Endothelial cell of umbilical vein (primary cell): ENCODE measurements around the gene SP8. TPM values are rescaled to one million over a fixed set of nuclear protein-coding genes. Genes with fewer than 3 reads are reported as not detected.

ENCODE experiments used
- BruUV-seq: library from RNA; stranded (reverse); fragments of 400-500 nt; replicated peaks from 2 replicates; lab custom pipeline; 2021; lab: Mats Ljungman, UMichigan
- CTCF ChIA-PET: fragments of 300-600, 350-600 bp; sonication (Branson Sonifier 250); formaldehyde crosslinking; loops from one replicate; lab custom pipeline; 2021; ENCODE audit warnings: antibody characterized with exemption, inconsistent platforms; lab: Charles Lee
- POLR2A ChIA-PET: fragments of 300-600, 350-600 bp; sonication (Branson Sonifier 250); formaldehyde crosslinking; loops from one replicate; lab custom pipeline; 2021; ENCODE audit warnings: antibody characterized with exemption, inconsistent platforms; lab: Charles Lee
- DNase-seq: peaks from one replicate; pipeline ENCODE4 v3.0.0-alpha.2; 2011; ENCODE audit warnings: low read depth, low spot score
- FAIRE-seq: peaks from 2 replicates; lab custom pipeline; 2011; peaks lifted over from hg19 to GRCh38; lab: Jason Lieb, UNC
- H2AFZ ChIP-seq: 2 replicates; pipeline ENCODE4 v1.6.0; 2012; ENCODE audit warnings: low read depth, low read length, control low read depth, inconsistent platforms
- H3K27ac ChIP-seq: 2 replicates; pipeline ENCODE4 v1.5.1; 2011; ENCODE audit warnings: low read depth, mild to moderate bottlenecking, control low read depth, low read length, moderate library complexity; ENCODE audit not compliant: insufficient read depth
- H3K27me3 ChIP-seq, 2 experiments: 2 replicates each; pipeline versions ENCODE4 v1.6.0 to v1.6.1; 2011; ENCODE audit warnings: low read length in 2 of 2, mixed read lengths in 1 of 2; ENCODE audit not compliant: control insufficient read depth in 2 of 2, insufficient read depth in 2 of 2
- H3K36me3 ChIP-seq, 2 experiments: 2 replicates in 1 of 2; 3 replicates in 1 of 2; pipeline ENCODE4 v1.5.1; 2011; ENCODE audit warnings: low read length in 2 of 2, mild to moderate bottlenecking in 1 of 2, moderate library complexity in 1 of 2; ENCODE audit not compliant: control insufficient read depth in 2 of 2, insufficient read depth in 2 of 2; ENCODE audit errors: extremely low read depth in 1 of 2
- H3K4me1 ChIP-seq: 3 replicates; pipeline ENCODE4 v1.5.1; 2011; ENCODE audit warnings: mild to moderate bottlenecking, low read length; ENCODE audit not compliant: control insufficient read depth, insufficient read depth; ENCODE audit errors: extremely low read depth
- H3K4me2 ChIP-seq: 2 replicates; pipeline ENCODE4 v1.6.1; 2011; ENCODE audit warnings: low read length, control low read depth, mixed read lengths; ENCODE audit not compliant: insufficient read depth
- H3K4me3 ChIP-seq, 3 experiments: fragments of 200-600 bp in 1 of 3; sonication (generic), shearing (Covaris generic) in 1 of 3; replicated peaks in 1 of 3; 2 replicates each; pipeline ENCODE4 v1.5.1; 2011 to 2016; ENCODE audit warnings: control low read depth in 3 of 3, low read length in 3 of 3, mild to moderate bottlenecking in 2 of 3, inconsistent platforms in 1 of 3, low read depth in 1 of 3, moderate library complexity in 1 of 3; ENCODE audit not compliant: insufficient read depth in 1 of 3
- H3K79me2 ChIP-seq: 2 replicates; pipeline ENCODE4 v1.6.0; 2012; ENCODE audit warnings: low read length, inconsistent platforms; ENCODE audit not compliant: control insufficient read depth, insufficient read depth
- H3K9ac ChIP-seq: replicated peaks from 2 replicates; pipeline ENCODE3; 2011; ENCODE audit warnings: low read length, control low read depth; ENCODE audit not compliant: insufficient read depth; ENCODE audit errors: extremely low read depth
- H3K9me1 ChIP-seq: replicated peaks from 3 replicates; pipeline ENCODE4 v1.6.0; 2011; ENCODE audit warnings: mild to moderate bottlenecking, low read length; ENCODE audit not compliant: control insufficient read depth, insufficient read depth; ENCODE audit errors: extremely low read depth
- H3K9me3 ChIP-seq: replicated peaks from 2 replicates; pipeline ENCODE4 v1.5.1; 2012; ENCODE audit warnings: low read length, inconsistent platforms; ENCODE audit not compliant: control insufficient read depth, insufficient read depth
- H4K20me1 ChIP-seq: replicated peaks from 2 replicates; pipeline ENCODE3; 2011; ENCODE audit warnings: mild to moderate bottlenecking, low read length; ENCODE audit not compliant: control insufficient read depth, insufficient read depth; ENCODE audit errors: extremely low read depth
- EZH2 ChIP-seq: IDR thresholded peaks from 2 replicates; pipeline ENCODE4 v1.6.1; 2012; ENCODE audit warnings: borderline replicate concordance, low read depth, mild to moderate bottlenecking, moderate library complexity, low read length, inconsistent platforms; ENCODE audit not compliant: severe bottlenecking
- FOS ChIP-seq: IDR thresholded peaks from 2 replicates; pipeline ENCODE4 v1.6.1; 2011; ENCODE audit warnings: mild to moderate bottlenecking, low read length, moderate library complexity, borderline replicate concordance; ENCODE audit not compliant: insufficient read depth
- GATA2 ChIP-seq: IDR thresholded peaks from 2 replicates; pipeline ENCODE4 v1.7.0; 2011; ENCODE audit warnings: low read depth, mild to moderate bottlenecking, moderate library complexity, mixed read lengths, low read length; ENCODE audit not compliant: insufficient read length, insufficient read depth
- JUN ChIP-seq: IDR thresholded peaks from 2 replicates; pipeline ENCODE4 v1.6.1; 2011; ENCODE audit warnings: borderline replicate concordance, low read depth; ENCODE audit not compliant: insufficient read length, insufficient read depth
- MYC ChIP-seq: IDR thresholded peaks from one replicate; pipeline ENCODE4 v1.6.1; 2011; ENCODE audit warnings: mild to moderate bottlenecking, low read depth, low read length
- POLR2A ChIP-seq: IDR thresholded peaks from 2 replicates; pipeline ENCODE4 v1.6.1; 2012; ENCODE audit warnings: low read depth, mild to moderate bottlenecking, control low read depth, low read length
- POLR2AphosphoS5 ChIP-seq: IDR thresholded peaks from 2 replicates; pipeline ENCODE4 v1.6.1; 2012; ENCODE audit warnings: low read depth, mild to moderate bottlenecking, control low read depth, low read length, moderate library complexity; ENCODE audit not compliant: insufficient read depth
- dilution Hi-C: fragments of 300-500 bp; cut with MboI; formaldehyde crosslinking; loops from one replicate; pipeline ENCODE4 v1.15.0; 2019; ENCODE audit warnings: low sequenced_read_pairs; ENCODE audit not compliant: extremely low pct_ligation_motif_present
- intact Hi-C: fragments of 100-400 bp; cut with micrococcal nuclease; formaldehyde crosslinking; loops from one replicate; pipeline ENCODE4 v1.10.0; 2022
- polyA plus RNA-seq, 4 experiments: library from polyadenylated mRNA; depleted of rRNA in 3 of 4; stranded (reverse) in 3 of 4; unstranded in 1 of 4; fragments of >200 nt; gene quantifications; 2 replicates each; pipeline versions ENCODE4 v1.2.1 to v1.2.3, GENCODE V29; 2011 to 2012; ENCODE audit warnings: missing spikeins in 1 of 4
- total RNA-seq: library from RNA; stranded (reverse); gene quantifications from 2 replicates; pipeline ENCODE4 v1.2.3, GENCODE V29; 2021
- TF ChIP-seq, protein P1 (sequence below): IDR thresholded peaks from 2 replicates; pipeline ENCODE4 v1.6.1; 2011; ENCODE audit not compliant: insufficient read depth, insufficient read length
- TF ChIP-seq, protein P2 (sequence below), 2 donors: IDR thresholded peaks; 1 replicate in 1 of 2; 2 replicates in 1 of 2; pipeline ENCODE4 v1.5.1; 2011; ENCODE audit warnings: low read length in 2 of 2, mild to moderate bottlenecking in 2 of 2, moderate library complexity in 2 of 2, control low read depth in 1 of 2, inconsistent platforms in 1 of 2, low read depth in 1 of 2; ENCODE audit not compliant: insufficient read depth in 1 of 2; ENCODE audit errors: extremely low read depth in 1 of 2

Gene SP8
- total and polyA plus RNA-seq, 2 donors (not counting 3 experiments of a cell fraction or from before 2014, with no cell fraction given), result 0.38 to 0.92 TPM

DNA sequence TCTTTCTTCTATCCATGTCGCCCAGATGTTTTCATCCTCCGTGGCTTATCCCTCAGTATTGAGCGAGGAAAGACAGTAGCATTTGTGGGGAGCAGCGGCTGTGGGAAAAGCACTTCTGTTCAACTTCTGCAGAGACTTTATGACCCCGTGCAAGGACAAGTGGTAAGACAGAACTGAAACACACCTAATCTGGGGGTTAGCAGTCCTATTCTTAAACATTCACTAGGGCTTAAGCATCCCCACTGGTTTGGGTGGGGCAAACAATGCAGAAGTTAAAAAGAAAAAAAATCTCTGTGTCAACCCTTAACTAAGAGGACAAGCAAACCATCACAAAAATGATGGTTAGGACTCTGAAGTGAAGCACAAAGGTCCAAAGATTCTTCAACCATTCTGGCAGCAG, 43.8 kb downstream of the SP8 start:
- dilution Hi-C loops (no loop called here), intact Hi-C loops (no loop called here)
- Histone ChIP-seq H3K27me3 (no peaks in the 10 kb centered on the region), H3K4me3 (no peak overlapping the region), H3K4me2 (no peak overlapping the region), H3K27ac (no peak overlapping the region), H2AFZ (no peak overlapping the region), H3K9ac (no peak overlapping the region), H3K36me3 (no peaks in the 10 kb centered on the region), H3K9me3 (no peaks in the 10 kb centered on the region), H3K4me1 (no peaks in the 10 kb centered on the region), H3K79me2 (no peaks in the 10 kb centered on the region), H4K20me1 (no peaks in the 10 kb centered on the region), H3K9me1 (no peaks in the 10 kb centered on the region)
- BruUV-seq, result no TSS peak
- ChIA-PET POLR2A (no interaction called here), CTCF (no interaction called here)
- TF ChIP-seq EZH2, result no peak
- TF ChIP-seq JUN, result no peak
- TF ChIP-seq GATA2, result no peak
- TF ChIP-seq POLR2AphosphoS5, result no peak
- TF ChIP-seq, protein P1, sequence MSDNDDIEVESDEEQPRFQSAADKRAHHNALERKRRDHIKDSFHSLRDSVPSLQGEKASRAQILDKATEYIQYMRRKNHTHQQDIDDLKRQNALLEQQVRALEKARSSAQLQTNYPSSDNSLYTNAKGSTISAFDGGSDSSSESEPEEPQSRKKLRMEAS, result no peak
- no peak for TF ChIP-seq FOS
- TF ChIP-seq, protein P2, sequence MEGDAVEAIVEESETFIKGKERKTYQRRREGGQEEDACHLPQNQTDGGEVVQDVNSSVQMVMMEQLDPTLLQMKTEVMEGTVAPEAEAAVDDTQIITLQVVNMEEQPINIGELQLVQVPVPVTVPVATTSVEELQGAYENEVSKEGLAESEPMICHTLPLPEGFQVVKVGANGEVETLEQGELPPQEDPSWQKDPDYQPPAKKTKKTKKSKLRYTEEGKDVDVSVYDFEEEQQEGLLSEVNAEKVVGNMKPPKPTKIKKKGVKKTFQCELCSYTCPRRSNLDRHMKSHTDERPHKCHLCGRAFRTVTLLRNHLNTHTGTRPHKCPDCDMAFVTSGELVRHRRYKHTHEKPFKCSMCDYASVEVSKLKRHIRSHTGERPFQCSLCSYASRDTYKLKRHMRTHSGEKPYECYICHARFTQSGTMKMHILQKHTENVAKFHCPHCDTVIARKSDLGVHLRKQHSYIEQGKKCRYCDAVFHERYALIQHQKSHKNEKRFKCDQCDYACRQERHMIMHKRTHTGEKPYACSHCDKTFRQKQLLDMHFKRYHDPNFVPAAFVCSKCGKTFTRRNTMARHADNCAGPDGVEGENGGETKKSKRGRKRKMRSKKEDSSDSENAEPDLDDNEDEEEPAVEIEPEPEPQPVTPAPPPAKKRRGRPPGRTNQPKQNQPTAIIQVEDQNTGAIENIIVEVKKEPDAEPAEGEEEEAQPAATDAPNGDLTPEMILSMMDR (IDR thresholded peaks at IDR 0.05; ENCODE audit: extremely low read depth in 1 of 2, insufficient read depth in 1 of 2, low read depth in 1 of 2, low read length in 2 of 2), result no peak
- no peak for TF ChIP-seq MYC
- TF ChIP-seq POLR2A, result no peak
- no peak for DNase-seq
- FAIRE-seq, result no peak
